Muscle layer of colon (tissue), 2 donors: Measurements from ENCODE around the gene GPAT3.

Experiments used
- H3K27ac ChIP-seq: one replicate; pipeline ENCODE4 v1.7.0; 2013; ENCODE audit warnings: low read depth, mild to moderate bottlenecking, low read length, moderate library complexity
- H3K27me3 ChIP-seq, 2 donors: one replicate each; pipeline ENCODE4 v1.7.0; 2013; ENCODE audit warnings: low read length in 2 of 2, mild to moderate bottlenecking in 2 of 2; ENCODE audit not compliant: insufficient read depth in 2 of 2, control insufficient read depth in 1 of 2
- H3K36me3 ChIP-seq: one replicate; pipeline ENCODE4 v1.7.0; 2013; ENCODE audit warnings: mild to moderate bottlenecking, low read length; ENCODE audit not compliant: insufficient read depth
- H3K4me1 ChIP-seq: one replicate; pipeline ENCODE4 v1.7.0; 2013; ENCODE audit warnings: mild to moderate bottlenecking, low read length; ENCODE audit not compliant: insufficient read depth
- H3K4me3 ChIP-seq, 2 donors: one replicate each; pipeline ENCODE4 v1.7.0; 2013; ENCODE audit warnings: low read length in 2 of 2, low read depth in 1 of 2, mild to moderate bottlenecking in 1 of 2, moderate library complexity in 1 of 2
- H3K9ac ChIP-seq: one replicate; pipeline ENCODE4 v1.7.0; 2013; ENCODE audit warnings: low read length
- H3K9me3 ChIP-seq: one replicate; pipeline ENCODE4 v1.7.0; 2013; ENCODE audit warnings: mild to moderate bottlenecking, low read length
- donor health status: abdominal sarcoma.
- donor health status: Adenocarcinoma of cecum.

GPAT3 gene

DNA sequence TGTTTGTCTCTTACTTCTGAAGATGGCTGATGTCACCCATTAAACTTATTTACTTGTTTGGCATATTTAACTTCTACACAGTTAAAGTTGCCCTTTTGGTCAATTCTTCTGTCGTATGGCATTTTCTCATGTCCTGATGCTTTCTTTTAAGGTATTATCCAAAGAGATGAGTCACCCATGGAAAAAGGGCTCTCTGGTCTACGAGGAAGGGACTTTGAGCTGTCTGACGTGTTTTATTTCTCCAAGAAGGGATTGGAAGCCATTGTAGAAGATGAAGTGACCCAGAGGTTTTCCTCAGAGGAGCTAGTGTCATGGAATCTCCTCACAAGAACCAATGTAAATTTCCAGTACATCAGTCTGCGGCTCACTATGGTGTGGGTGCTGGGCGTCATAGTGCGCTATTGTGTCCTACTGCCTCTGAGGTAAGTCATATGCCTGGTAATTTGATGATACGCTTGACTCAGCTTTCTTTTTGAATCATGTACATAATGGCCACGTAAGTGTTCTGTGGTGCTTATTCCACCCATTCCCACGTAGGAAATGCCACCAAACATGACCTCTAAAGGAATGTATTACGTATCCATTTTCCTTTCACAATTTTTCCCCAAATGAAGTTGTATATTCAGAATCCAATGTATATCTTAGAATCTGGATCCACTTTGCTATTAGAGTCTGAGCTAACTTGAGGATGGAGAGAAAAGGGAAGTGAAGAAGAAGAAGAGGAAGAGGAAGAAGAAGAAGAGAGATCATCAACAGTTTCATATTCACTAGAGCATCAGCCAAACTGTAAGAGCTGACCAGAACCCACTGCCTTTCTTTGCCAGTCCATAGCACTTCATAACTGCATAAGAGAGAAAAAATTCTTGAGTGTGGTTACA is 45.7 kb downstream of the GPAT3 start:
- Histone ChIP-seq H3K9me3 (no peaks in the 10 kb centered on the region), H3K4me1 (peaks cover 13% of the 10 kb centered on the region), H3K36me3 (no peaks in the 10 kb centered on the region), H3K9ac (no peak overlapping the region), H3K27me3 (no peaks in the 10 kb centered on the region), H3K4me3 (no peak overlapping the region), H3K27ac (no peak overlapping the region)

DNA sequence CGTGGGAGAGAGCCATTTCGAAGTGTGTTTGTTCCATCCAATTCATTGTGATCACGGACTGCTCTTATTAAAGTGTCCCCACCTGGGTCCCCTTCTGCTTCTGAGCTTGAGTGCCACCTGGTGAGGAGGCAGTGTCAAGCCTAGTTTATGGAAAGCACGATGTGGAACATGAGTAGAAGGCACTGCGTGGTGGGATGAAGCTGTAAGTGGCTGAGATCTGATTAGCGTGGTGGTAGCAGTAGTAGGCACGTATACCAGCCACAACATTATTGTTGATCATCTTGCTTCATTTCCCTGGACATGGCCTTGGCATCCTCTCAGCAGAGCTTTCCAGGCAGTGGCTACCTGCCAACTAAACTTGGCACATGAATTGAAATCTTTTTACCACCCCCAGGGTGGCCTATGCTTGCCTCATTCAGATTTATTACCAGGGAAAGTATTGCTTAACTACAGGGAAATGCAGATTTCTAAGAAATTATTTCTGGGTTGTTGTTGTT is 46.4 kb downstream of the GPAT3 start:
- Histone ChIP-seq H3K9ac (no peak overlapping the region), H3K4me1 (peaks cover 13% of the 10 kb centered on the region), H3K27me3 (no peaks in the 10 kb centered on the region), H3K4me3 (no peak overlapping the region), H3K9me3 (no peaks in the 10 kb centered on the region), H3K27ac (no peak overlapping the region), H3K36me3 (no peaks in the 10 kb centered on the region)

DNA sequence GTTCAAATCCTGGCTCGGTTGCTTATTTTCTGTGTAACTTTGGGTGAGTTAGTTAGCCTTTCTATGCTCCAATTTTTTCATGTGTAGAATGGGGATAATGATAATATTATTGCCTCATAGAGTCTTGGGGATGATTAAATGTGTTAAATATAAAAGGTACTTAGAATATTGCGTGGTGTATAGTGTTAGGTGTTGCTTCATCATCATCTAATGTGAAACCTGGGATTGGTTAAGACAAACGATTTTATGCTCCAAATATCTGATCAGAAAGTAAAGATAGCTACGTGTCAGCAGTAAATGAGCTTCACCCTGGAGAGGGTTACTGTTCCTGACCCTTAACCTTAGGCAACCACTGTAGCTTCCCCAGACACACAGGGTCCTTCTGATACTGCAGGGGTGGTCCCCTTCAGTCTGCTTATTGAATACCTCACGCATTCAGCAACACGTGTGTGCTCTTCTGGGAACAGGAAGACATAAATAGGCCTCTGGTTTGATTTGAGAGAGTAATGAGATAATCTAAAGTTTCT is 50.1 kb downstream of the GPAT3 start:
- Histone ChIP-seq H3K9me3 (no peaks in the 10 kb centered on the region), H3K27me3 (no peaks in the 10 kb centered on the region), H3K36me3 (no peaks in the 10 kb centered on the region), H3K4me3 (no peak overlapping the region), H3K4me1 (peaks cover 13% of the 10 kb centered on the region), H3K27ac (no peak overlapping the region), H3K9ac (no peak overlapping the region)

DNA sequence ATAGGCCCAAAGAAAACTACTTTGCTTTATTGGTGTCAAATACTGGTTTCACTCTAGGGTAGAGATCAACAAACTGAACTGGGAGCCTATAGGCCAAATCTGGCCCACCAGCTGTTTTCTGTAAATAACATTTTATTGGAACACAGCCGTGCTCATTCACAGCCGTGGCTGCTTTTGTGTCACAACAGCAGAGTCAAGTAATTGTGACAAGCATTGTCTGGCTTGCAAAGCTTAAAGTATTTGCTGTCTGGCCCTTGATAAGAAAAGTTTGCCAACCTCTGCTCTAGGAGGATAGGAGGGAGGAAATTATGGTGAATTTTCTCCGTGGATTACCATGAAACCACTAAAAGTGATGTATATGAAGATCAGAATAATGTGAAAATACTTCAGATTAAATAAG is 53.4 kb downstream of the GPAT3 start:
- Histone ChIP-seq H3K27ac (no peak overlapping the region), H3K9me3 (no peaks in the 10 kb centered on the region), H3K27me3 (no peaks in the 10 kb centered on the region)

DNA sequence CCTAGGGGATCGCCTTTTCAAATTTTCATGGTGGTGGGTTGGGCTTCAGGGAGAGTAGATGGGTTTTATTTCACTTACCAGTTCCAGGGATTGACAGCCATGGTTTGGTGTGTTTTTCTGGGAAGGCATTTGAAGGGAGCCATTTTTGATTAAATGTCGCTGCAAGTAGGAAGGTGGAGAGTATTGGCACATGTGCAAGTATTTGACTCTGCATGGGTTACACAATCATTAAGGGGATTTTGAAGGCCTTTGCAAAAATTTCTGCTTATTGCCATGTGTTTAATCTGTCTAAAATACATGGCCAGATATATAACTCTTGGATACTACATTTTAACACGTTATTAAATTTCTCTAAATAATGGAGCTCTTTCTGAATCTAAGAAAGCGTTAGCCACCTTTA is 55.1 kb downstream of the GPAT3 start:
- Histone ChIP-seq H3K9ac (no peak overlapping the region), H3K9me3 (no peaks in the 10 kb centered on the region), H3K27ac (no peak overlapping the region), H3K36me3 (no peaks in the 10 kb centered on the region), H3K4me1 (no peaks in the 10 kb centered on the region), H3K27me3 (no peaks in the 10 kb centered on the region), H3K4me3 (no peak overlapping the region)

More for the DNA sequence above, 53.4 kb downstream of the GPAT3 start:
- H3K4me3 ChIP-seq: no peak overlapping the region
- no peaks in the 10 kb centered on the region for H3K4me1 ChIP-seq
- no peaks in the 10 kb centered on the region for H3K36me3 ChIP-seq
- no peak overlapping the region for H3K9ac ChIP-seq

DNA sequence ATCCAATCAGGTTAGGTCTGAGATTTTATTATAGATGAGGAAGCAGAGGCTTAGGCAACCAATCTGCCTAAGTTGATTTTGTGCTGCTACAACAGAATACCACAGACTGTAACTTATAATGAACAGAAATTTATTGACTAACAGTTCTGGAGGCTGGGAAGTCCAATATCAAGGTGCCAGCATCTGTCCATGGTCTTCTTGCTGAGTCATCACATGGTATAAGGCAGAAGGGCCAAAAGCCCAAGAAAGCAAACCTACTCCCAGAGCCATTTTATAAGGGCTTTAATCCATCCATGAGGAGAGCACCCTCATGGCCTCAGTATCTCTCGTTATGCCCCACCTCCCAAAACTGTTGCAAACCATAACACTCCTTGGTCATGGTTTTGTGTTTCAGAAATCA is 55.8 kb downstream of the GPAT3 start:
- no peaks in the 10 kb centered on the region for H3K27me3 ChIP-seq
- no peaks in the 10 kb centered on the region for H3K9me3 ChIP-seq
- no peak overlapping the region for H3K4me3 ChIP-seq
- no peak overlapping the region for H3K27ac ChIP-seq
- no peak overlapping the region for H3K9ac ChIP-seq
- H3K4me1 ChIP-seq: no peaks in the 10 kb centered on the region
- no peaks in the 10 kb centered on the region for H3K36me3 ChIP-seq

DNA sequence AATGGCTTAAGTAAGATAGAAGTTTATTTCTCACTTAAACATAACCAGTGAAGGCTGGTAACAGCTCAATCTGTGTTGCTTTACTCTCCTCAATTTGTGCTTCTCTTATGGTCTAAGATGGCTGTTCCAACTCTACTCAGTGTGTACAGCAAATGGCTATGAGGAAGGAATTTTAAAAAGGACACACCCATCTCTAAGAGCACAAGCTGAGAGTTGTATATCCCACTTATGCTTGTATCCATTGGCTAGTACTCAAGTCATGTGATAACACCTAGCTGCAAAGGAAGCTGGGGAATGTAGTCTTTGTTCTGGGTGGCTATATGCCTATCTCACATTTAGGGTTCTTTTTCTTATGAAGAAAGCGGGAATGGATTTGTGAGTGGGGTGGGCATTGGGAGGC is 63.3 kb downstream of the GPAT3 start:
- Histone ChIP-seq H3K4me1 (no peaks in the 10 kb centered on the region), H3K27me3 (no peaks in the 10 kb centered on the region), H3K36me3 (no peaks in the 10 kb centered on the region), H3K27ac (no peak overlapping the region), H3K9me3 (no peaks in the 10 kb centered on the region), H3K4me3 (no peak overlapping the region), H3K9ac (no peak overlapping the region)

DNA sequence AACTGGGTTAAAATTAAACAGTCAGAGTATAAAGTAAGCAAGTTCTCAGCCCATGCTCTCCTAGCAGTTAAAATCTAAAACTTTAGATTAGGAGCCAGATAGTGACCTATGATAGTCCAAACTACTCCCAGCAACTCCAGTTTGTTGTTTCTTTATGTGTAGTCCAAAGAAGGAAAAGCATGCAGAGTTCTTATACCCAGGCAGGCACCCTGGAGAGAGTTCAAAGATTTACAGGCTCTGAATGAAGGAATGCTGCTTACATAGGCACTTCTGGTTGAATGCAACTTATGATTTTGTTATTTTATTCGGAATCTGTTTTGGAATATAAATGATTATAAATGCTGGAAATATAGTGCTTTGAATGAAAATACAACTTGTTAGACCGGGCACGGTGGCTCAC is 67.2 kb downstream of the GPAT3 start:
- no peak overlapping the region for H3K9ac ChIP-seq
- no peaks in the 10 kb centered on the region for H3K36me3 ChIP-seq
- H3K4me1 ChIP-seq: peaks cover 5% of the 10 kb centered on the region
- no peak overlapping the region for H3K4me3 ChIP-seq
- no peaks in the 10 kb centered on the region for H3K27me3 ChIP-seq
- peak overlapping the region; percentile 79 for H3K27ac ChIP-seq
- H3K9me3 ChIP-seq: no peaks in the 10 kb centered on the region

DNA sequence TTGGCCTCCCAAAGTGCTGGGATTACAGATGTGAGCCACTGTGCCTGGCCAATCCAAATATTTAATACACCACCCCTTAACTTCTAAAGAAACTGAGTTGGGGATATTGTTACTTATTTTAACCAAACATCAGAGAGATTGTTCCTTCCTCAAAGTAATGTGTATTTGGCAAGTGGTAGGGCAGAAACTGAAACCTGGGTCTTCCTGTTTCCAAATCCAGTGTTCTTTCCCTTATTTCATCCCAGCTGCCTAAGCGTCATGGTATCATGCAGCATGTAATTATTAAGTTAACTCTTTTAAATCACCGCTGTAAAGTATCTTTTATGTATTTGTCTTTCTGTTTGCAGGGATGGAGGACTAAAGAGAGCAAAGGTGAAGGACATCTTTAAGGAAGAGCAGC is 68.4 kb downstream of the GPAT3 start:
- Histone ChIP-seq H3K4me3 (no peak overlapping the region), H3K27me3 (no peaks in the 10 kb centered on the region), H3K27ac (no peak overlapping the region), H3K9me3 (no peaks in the 10 kb centered on the region), H3K9ac (no peak overlapping the region), H3K36me3 (no peaks in the 10 kb centered on the region), H3K4me1 (peaks cover 5% of the 10 kb centered on the region)

DNA sequence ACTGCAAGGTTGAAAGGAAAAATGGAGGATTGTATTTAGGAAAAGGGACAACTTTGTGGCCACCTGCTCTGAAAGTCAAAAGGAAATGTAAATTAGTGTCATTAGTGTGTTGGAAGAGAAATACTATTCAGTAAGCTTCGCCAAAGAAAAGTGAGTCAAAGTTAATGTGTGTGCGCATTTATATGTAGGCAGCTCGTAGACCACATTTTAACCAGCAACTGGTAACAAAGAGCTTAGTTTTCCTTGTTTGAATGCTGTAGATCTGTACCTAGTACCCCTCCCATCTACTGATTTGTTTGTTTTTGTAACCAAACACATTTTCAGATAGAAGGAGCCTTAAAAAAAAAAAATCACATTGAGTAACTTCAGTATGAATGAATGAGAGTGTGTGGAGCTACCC is 69.3 kb downstream of the GPAT3 start:
- Histone ChIP-seq H3K9ac (no peak overlapping the region), H3K27ac (no peak overlapping the region), H3K4me1 (peaks cover 5% of the 10 kb centered on the region), H3K27me3 (no peaks in the 10 kb centered on the region), H3K9me3 (no peaks in the 10 kb centered on the region), H3K4me3 (no peak overlapping the region), H3K36me3 (no peaks in the 10 kb centered on the region)

DNA sequence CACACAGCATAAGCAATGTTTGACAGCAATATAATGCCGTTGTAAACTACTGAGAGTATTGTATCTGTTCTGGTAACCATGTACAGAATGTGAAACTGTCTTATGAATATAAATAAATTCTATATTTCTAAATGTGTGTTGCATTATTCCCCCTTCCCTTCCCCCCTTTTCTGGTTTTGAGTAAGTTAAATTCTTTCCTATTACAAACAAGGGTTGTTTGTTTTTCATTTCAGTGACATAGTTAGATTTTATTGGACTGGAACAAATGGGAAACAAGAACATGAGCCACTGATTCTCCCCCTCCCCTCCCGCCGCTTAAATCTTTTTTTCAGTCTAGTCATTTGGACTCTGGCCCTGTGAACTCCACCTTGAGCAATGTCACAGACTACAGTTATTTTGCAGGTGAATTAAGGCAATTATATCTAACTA is 69.8 kb downstream of the GPAT3 start:
- Histone ChIP-seq H3K4me3 (no peak overlapping the region), H3K9me3 (no peaks in the 10 kb centered on the region), H3K36me3 (no peaks in the 10 kb centered on the region), H3K27me3 (no peaks in the 10 kb centered on the region), H3K4me1 (peaks cover 5% of the 10 kb centered on the region), H3K27ac (peak overlapping the region; percentile 21), H3K9ac (no peak overlapping the region)

DNA sequence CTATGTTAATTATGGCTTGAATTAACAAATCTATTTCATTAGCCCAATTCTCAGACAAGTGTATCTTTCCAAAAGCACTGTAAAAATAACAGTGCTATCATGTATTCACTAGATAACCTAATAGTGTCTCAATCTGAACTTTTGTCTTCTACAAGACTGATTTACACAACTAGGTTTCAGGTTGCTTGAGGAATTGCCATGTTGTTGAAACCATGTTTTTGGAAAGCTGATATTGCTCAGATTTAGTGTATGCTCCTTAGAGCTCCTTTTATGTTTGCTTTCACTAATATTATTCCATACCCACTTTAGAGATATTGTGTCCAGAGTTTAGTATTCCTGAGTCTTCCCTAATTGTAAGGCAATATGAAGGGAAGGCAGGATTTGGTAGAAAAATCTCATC is 70.6 kb downstream of the GPAT3 start:
- H3K9me3 ChIP-seq: no peaks in the 10 kb centered on the region
- peaks cover 5% of the 10 kb centered on the region for H3K4me1 ChIP-seq
- no peak overlapping the region for H3K9ac ChIP-seq
- H3K27ac ChIP-seq: peak overlapping the region; percentile 21
- H3K4me3 ChIP-seq: no peak overlapping the region
- H3K27me3 ChIP-seq: no peaks in the 10 kb centered on the region
- H3K36me3 ChIP-seq: no peaks in the 10 kb centered on the region
